Sigmoid colon (tissue), 4 donors: ENCODE measurements around the gene SBF2.

Experiments
- EP300 ChIP-seq, 4 donors: sonication (generic); formaldehyde crosslinking; IDR thresholded peaks; one replicate each; pipeline ENCODE4 v1.6.1; 2017; ENCODE audit warnings: antibody characterized with exemption in 4 of 4
- POLR2A ChIP-seq, 2 donors: fragments of 450-650 bp; IDR thresholded peaks; one replicate each; pipeline ENCODE4 v1.6.1; 2016; ENCODE audit warnings: antibody characterized with exemption in 2 of 2, mild to moderate bottlenecking in 2 of 2, moderate library complexity in 2 of 2
- POLR2AphosphoS5 ChIP-seq, 4 donors: sonication (generic); formaldehyde crosslinking; IDR thresholded peaks; one replicate each; pipeline ENCODE4 v1.6.1; 2017; ENCODE audit warnings: antibody characterized with exemption in 4 of 4
- TF ChIP-seq, protein P1 (sequence below), 4 experiments: fragments of 450-650 bp in 3 of 4; fragments of 200-600 bp in 1 of 4; IDR thresholded peaks; one replicate each; pipeline ENCODE4 v1.5.1; 2016 to 2019; ENCODE audit warnings: antibody characterized with exemption in 4 of 4, mild to moderate bottlenecking in 3 of 4, moderate library complexity in 2 of 4

DNA sequence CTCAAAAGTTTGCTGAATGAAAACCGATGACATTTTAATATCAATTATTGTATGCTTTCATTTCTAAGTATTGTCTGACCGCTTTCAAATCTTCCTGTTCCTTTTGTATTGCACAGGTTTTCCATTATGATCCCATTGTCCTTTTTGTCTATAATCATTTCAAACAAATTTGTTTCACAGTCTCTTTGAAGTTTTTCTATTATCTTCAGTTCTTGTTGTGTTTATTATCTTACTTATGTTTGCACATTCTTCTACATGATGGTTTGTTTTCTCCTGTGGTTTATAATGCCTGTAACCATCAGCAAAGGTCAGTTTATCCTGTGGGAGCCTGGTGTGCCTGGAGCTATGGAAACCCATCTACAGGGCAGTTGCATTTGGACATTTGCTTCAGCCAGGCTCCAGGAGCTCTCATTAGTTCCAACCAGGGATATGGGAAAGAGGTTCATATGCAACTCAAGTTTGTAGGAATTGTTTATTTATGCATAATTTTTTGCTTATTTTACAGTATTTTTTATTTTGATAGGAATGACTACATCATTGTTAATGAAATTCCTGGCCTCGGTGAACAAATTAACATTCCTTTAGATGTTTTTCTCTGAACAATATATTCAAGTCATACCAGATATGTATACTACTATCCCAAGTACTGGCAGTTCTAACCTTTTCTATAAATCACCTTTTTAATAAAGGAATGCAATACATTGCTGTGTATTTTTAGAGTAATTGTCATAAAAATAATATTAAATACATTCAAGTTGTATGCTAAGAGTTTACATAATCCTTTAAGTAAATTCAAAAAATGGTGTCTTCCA, 179.2 kb downstream of the SBF2 start:
- TF ChIP-seq, protein P1, sequence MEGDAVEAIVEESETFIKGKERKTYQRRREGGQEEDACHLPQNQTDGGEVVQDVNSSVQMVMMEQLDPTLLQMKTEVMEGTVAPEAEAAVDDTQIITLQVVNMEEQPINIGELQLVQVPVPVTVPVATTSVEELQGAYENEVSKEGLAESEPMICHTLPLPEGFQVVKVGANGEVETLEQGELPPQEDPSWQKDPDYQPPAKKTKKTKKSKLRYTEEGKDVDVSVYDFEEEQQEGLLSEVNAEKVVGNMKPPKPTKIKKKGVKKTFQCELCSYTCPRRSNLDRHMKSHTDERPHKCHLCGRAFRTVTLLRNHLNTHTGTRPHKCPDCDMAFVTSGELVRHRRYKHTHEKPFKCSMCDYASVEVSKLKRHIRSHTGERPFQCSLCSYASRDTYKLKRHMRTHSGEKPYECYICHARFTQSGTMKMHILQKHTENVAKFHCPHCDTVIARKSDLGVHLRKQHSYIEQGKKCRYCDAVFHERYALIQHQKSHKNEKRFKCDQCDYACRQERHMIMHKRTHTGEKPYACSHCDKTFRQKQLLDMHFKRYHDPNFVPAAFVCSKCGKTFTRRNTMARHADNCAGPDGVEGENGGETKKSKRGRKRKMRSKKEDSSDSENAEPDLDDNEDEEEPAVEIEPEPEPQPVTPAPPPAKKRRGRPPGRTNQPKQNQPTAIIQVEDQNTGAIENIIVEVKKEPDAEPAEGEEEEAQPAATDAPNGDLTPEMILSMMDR (IDR thresholded peaks at IDR 0.05) = no peak
- TF ChIP-seq EP300 (IDR thresholded peaks at IDR 0.05) (no peak), POLR2A (IDR thresholded peaks at IDR 0.05) (no peak), POLR2AphosphoS5 (IDR thresholded peaks at IDR 0.05) (no peak)
